GM19193 (cell line): ENCODE data around the gene ENPP7.

Source experiments
- POLR2A ChIP-seq: IDR thresholded peaks from 4 replicates; pipeline ENCODE4 v1.6.1; 2011; ENCODE audit not compliant: insufficient read depth, insufficient read length; ENCODE audit errors: extremely low read depth

ENPP7 gene

DNA sequence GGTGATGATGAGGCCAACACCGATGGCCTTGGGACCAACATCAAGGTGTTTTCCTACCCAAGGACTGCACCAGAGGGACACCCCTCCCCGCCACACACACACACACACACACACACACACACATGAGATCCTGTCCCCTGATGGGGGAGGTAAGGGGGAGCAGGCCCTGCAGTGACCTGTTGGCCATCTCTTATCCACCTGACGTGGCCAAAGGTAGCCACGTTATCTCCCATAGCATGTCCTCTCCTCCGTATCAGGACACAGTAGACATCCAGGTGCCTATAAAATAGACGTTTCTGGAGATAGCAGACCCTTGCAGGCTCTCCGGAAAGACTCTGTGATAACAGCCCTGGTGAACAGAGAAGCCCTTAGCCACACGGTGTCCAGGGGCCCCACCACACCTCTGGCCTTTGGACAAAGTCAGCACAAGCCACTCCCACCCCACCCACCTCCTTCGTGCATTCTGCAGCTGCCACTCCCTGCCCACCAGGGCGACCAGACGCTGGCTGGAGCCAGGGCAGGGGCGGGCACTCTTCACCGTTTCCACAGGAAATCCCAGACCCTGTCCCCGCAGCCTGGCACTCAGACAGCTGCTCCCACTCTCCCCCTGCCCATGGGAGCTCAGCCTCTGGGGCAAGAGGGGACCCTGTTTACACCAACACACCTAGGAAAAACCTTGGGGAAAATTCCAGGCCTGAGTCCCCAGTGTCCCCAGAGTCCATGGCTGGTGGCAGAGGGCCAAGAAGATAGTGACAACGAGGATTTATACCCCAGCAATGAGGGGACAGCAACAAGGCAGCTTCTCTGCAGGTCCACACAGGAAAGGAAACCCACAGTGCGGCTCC, 15.4 kb upstream of the ENPP7 start:
- no peak for TF ChIP-seq POLR2A

DNA sequence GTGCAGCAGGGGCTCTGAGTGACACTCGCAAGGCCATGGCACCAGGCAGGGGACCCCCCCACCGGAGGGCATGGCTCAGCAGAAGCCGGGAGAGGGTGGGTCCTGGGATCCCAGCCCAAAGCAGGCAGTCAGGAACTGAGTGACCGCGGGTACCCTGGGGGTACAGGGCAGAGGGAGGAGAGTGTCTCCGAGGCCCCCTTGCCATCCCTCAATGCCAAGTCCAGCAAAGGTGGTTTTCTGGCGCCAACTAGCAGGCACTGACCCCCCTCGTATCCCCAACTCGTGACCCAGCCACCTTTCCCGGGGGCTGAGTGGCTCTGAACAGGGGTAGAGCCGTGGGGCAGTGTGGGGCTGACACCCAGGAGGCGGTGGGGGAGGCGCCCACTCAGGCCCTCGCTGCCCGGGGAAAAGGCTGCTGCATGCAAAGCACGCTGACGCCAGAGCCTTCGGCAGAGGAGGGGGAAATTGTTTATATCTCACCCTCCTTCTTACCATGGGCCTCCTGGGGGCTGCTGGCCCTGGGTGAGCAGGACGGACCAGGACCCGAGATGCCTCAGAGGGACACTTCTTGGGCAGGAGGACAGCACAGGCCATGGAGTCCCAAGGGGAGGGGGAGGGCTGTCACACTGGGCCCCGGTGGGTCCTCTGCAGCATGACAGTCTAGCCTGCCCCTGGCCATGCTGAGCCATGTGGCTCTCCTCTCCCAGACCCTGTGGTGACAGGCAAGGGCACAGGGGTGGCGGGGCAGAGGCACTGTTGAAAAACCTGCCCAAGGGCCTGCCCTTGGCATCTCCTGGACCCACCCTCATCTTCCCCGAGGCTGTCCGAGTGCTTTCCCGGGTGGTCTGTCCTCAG, 14.6 kb upstream of the ENPP7 start:
- TF ChIP-seq POLR2A = no peak

DNA sequence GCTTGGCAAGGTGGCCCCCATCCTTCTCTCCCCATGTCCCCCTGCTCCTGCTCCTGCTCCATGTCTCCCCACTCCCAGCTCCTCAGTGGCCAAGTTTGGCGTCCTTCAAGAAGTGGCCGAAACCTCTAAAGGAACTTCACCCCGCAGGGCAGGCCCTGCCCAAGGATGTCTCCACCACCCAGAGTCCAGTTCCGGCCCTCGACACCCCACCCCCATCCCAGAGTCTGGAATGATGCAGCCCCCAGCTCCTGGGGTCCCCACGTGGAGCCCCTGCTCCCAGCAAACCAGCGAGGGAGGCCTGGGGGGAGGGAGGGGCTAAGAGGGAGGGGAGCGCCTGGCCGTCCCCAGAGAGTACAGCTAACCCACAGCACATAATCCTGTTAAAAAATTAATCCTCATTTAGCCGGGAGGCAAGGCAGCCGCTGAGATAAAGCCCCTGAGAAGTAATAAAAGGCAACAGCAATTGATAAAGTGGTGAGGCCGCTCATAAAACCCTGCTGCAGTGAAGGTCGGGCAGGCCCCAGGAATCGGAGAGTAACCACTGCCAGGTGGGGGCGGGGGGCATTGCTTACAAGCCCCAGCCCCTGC, 9.9 kb upstream of the ENPP7 start:
- no peak for TF ChIP-seq POLR2A

DNA sequence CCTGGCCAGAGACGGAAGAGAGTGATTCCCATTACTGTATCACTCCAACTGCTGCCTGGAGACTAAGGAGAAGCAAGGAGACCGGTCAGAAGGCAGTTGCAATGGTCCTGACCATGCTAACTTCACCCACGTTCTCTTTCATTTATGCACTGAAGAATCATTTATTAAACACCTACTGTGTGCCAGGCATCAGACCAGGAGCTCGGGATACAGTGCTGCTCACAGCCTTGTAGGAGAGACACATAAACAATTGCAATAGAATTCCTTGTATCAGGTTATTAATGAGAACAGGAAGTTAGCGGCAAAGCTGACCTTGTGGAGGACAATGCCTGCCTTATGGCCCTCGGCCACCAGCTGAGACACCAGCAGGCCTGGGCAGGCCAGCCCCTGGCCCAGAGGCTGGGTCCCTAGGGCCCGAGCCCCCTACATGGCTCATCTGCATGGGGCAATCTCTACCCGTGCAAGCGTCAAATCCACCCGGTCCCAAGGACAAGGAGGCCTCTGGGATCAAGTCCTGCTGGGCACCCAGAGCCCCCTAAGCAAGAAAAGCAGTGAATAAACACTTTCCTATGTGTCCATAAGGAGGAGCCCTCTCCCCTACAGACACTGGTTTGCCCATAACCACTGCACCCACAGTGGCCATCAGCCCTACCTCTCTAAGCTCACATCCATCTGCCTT, 8.6 kb upstream of the ENPP7 start:
- no peak for TF ChIP-seq POLR2A

DNA sequence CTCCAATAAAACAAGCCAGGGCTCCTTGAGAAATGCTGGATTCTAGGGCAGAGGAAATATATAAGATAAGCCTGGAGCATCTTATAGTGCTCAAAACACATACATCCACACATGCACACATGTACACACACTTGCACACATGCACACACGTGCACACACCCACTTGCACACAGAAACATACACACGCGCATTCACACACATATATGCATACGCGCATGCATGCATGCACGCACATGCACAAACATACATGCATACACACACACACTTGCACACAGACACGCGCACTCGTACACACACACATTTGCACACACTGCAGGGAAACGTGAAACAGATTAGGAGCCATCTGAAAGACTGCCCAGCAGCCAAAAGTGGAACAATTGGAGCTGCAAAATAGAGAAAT, 8.0 kb upstream of the ENPP7 start:
- TF ChIP-seq POLR2A = no peak

DNA sequence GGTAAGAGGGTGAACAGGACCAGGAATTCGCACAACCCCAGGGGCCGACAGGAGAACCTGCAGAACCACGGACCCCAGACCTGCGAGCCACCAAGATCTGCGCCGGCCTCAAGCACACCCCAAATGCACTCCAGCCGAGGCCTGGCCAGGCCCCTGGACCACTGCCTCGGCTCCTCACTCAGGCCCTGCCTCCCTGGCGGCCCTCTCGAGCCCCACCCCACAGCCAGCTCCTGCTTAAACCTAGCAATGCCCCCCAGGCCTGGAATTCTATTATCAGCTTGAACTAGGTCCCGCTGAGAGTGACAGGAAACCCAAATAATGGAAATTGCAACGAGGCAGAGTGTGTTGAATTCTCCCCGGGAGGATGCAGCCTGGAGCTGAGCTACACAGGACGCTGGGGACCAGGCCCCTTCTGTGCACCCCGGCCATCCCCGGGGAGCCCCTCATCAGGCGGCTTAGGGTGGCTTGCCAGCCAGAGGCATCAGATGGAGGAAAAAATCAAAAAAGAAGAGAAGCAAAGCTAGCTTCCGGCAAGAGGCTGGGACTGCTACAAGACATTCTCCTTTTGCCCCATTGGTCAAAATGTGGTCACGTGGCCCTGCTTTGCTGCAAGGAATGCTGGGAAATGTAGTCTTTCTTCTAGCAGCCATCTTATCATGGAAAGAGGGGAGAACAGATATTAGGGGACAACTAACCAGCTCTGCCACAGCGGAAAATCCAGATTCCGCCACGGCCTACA, 2.4 kb upstream of the ENPP7 start:
- no peak for TF ChIP-seq POLR2A

DNA sequence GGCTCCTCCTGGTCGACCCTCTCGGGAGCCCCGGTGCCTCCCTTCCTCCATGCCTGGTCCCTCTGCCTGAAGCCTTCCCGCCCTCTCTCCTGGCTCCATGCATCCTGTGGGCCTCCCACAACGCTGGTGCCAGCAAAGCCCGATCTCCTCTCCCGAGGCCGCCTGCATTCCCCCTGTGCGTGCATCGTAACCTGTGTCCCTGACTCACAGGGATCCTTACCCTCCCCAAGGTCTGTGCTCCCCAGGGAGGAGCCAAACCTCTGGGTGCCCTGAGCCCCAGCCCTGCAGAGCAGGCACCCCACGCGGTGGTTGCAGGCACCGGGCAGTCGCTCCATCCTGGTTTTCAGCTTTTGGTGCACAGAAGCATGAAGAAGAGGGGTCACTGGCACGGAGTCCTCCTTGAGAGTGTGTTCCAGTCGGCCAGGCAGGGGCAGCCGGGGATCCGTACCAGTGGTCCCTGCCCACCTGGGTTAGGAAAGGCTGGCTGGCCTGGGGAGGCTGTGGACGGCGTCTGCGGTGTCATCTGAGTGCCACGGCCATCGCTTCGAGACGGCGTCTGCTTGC, 1.8 kb upstream of the ENPP7 start:
- no peak for TF ChIP-seq POLR2A

DNA sequence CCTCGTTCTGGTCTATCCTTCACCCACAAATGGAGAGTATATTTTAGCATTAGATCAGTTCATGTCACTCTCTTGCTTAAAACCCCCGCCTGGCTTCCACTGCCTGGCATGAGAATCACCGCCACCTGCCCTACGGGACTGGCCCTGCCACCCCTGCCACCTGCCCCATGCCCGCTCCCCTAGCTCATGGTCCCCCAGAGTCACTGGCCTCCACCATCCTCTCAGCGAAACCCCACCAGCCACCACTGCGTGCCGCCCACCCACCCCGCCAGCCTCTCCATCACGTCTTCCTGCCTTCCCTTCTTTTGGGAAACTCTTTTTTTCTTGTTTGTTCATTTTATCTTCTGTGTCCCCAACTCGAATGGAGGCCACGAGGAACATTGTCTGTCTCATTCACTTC, 982 bp upstream of the ENPP7 start:
- TF ChIP-seq POLR2A = no peak

DNA sequence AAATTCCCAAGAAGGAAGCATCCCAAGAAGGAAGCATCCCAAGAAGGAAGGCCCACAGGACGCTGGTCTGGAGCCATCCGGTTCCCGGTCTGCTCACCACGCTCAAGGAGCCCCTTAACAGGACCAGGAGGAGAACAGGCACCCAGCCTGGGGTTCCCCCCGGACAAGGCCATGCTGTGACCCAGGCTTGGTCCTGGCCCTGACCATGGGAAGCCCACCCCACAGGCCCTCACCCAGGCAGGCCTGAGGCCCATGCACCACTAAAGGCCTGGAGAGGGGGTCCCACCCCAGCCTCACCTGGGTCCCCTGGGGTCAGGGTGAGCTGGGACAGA, 340 bp upstream of the ENPP7 start:
- TF ChIP-seq POLR2A = no peak

DNA sequence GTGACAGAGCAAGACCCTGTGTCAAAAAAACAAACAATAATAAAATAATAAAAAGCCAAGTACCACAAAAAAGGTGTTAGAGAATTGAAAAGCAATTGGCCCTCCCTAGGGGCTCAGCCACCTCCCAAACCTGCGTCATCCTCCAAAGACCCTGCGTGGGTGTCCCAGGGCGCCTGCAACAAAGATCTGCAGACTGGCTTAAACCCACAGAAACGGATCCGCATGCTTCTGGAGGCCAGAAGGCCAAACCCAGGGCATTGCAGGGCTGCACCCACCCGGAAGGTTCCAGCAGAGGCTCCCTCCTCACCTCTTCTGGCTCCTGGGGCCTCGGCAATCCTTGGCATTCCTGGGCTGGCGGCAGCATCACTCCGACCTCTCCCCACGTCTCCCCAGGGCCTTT, 1.5 kb downstream of the ENPP7 start:
- no peak for TF ChIP-seq POLR2A

DNA sequence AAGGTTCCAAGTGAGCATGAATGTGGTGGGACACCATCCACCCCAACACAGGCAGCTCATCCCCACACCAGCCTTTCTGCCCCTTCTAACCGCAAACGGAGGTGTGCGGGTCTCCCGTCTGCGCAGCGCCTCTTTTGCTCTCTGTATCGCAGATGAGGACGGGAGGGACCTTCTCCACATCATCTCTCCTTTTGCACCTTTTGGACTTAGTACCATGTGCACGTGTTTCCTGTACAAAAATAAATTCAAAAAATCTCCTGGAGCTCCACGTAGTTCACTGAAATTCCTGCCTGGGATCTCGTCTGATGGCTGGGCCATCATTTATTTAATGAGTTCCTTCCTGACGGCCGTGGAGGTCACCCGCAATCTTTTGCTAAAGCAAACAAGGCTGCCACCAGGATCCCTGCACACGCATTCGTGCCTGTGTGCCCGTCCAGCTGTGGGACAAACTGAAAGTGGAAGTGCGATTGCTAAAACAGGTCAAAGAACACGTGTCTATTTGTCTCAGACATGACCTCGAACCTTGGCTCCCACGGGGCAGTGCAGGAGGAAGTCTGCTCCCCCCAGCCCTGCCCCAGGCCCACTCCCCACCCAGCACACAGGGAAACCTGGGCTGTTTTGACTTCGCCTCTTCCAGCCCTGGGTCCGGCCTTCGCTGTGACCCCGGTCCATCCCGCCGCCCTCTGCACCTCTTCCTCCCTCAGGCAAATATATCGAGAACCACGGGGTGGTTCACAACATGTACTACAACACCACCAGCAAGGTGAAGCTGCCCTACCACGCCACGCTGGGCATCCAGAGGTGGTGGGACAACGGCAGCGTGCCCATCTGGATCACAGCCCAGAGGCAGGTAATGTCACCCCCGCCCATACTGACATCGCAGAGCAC, 2.3 kb downstream of the ENPP7 start:
- TF ChIP-seq POLR2A = no peak

DNA sequence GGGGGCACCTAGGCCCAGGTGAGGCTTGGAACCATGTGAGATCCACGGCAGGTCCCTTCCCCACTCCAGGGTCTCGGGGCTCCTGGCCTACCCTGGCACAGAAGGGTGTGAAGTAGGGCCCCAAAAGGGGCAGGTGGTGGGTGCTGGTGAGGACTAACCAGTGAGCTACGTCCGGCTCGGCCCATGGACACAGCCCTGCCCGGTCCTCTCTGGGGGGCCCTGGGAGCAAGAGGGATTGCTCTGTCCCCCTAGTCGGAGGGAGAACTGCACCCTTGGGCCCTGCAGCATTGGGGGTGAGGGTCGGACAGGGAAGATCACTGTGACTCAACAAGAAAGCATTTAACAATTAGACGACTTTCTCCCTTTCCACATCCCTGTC, 2.9 kb downstream of the ENPP7 start:
- TF ChIP-seq POLR2A = no peak

DNA sequence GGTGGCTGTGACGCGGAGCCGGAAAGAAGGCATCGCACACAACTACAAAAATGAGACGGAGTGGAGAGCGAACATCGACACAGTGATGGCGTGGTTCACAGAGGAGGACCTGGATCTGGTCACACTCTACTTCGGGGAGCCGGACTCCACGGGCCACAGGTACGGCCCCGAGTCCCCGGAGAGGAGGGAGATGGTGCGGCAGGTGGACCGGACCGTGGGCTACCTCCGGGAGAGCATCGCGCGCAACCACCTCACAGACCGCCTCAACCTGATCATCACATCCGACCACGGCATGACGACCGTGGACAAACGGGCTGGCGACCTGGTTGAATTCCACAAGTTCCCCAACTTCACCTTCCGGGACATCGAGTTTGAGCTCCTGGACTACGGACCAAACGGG, 4.4 kb downstream of the ENPP7 start:
- TF ChIP-seq POLR2A = no peak
